Measurements from ENCODE around the gene ACAP3. TPM values are rescaled to one million over a fixed set of nuclear protein-coding genes. Genes with fewer than 3 reads are reported as not detected.

ACAP3 gene
- total and polyA plus RNA-seq, 10 donors = 12.6 to 89.7 (median 41.5) TPM

- H3K27ac ChIP-seq = no peak overlapping the region
- 90 to 94% (median 90%) methylated on average over 24 to 49 of the region's 49 CpGs for WGBS, 5 donors
- intact Hi-C loops (cut with DNase I; ENCODE audit: low total_unique reads) = no loop called here
- TF ChIP-seq POLR2AphosphoS5 (IDR thresholded peaks at IDR 0.05) (peak in 1 of 3 donors; percentile 60), POLR2A (IDR thresholded peaks at IDR 0.05) (no peak)
- peaks cover 10 to 28% (median 17%) of the 10 kb centered on the region in 6 donors for H3K4me1 ChIP-seq
- H3K4me3 ChIP-seq = no peak overlapping the region
- peaks cover 0 to 78% (median 55%) of the 10 kb centered on the region in 6 donors for H3K36me3 ChIP-seq
- no peaks in the 10 kb centered on the region for H3K27me3 ChIP-seq (replicated peaks in 1 of 7)
- H3K9me3 ChIP-seq = no peaks in the 10 kb centered on the region
- DNase-seq = no peak
Measured at GRCh38 chr1:1312450-1313314, 5.0 kb upstream of the ACAP3 start.

GRCh38 chr1:1311107-1312104 lies 3.7 kb upstream of the ACAP3 start:
- Histone ChIP-seq H3K4me3 (no peak overlapping the region), H3K9me3 (no peaks in the 10 kb centered on the region), H3K27me3 (replicated peaks in 1 of 7) (no peaks in the 10 kb centered on the region), H3K4me1 (peaks cover 19 to 37% (median 27%) of the 10 kb centered on the region in 6 donors), H3K27ac (no peak overlapping the region), H3K36me3 (peaks cover 0 to 66% (median 46%) of the 10 kb centered on the region in 6 donors)
- DNase-seq = no peak
- TF ChIP-seq POLR2AphosphoS5 (IDR thresholded peaks at IDR 0.05) (peak in 1 of 3 donors; percentile 14), POLR2A (IDR thresholded peaks at IDR 0.05) (no peak)
- 87 to 93% (median 93%) methylated on average over 17 to 22 of the region's 22 CpGs for WGBS, 5 donors
- intact Hi-C loops (cut with DNase I; ENCODE audit: low total_unique reads) = no loop called here

GRCh38 chr1:1310476-1311053 lies 2.8 kb upstream of the ACAP3 start:
- Histone ChIP-seq H3K36me3 (peaks cover 0 to 59% (median 46%) of the 10 kb centered on the region in 6 donors), H3K9me3 (no peaks in the 10 kb centered on the region)
- DNase-seq = no peak

GRCh38 chr1:1310109-1310385 lies 2.3 kb upstream of the ACAP3 start:
- H3K36me3 ChIP-seq = peaks cover 0 to 55% (median 44%) of the 10 kb centered on the region in 6 donors
- no peaks in the 10 kb centered on the region for H3K9me3 ChIP-seq
- peak overlapping the region in 1 of 8 donors; percentile 97 for H3K4me3 ChIP-seq
- intact Hi-C loops (cut with DNase I; ENCODE audit: low total_unique reads) = no loop called here
- peaks cover 33 to 50% (median 40%) of the 10 kb centered on the region in 6 donors for H3K4me1 ChIP-seq
- TF ChIP-seq POLR2A (IDR thresholded peaks at IDR 0.05) (no peak), POLR2AphosphoS5 (IDR thresholded peaks at IDR 0.05) (peak in 1 of 3 donors; percentile 1)
- no peaks in the 10 kb centered on the region for H3K27me3 ChIP-seq (replicated peaks in 1 of 7)
- no peak for DNase-seq
- H3K27ac ChIP-seq = peak overlapping the region in 2 of 8 donors; percentile 97 to 99
- WGBS, 5 donors = 80 to 92% (median 83%) methylated on average over 1 to 3 of the region's 3 CpGs; no CpG with 5 or more reads in 1 of the 5 donors

More at GRCh38 chr1:1310476-1311053, 2.8 kb upstream of the ACAP3 start:
- no peak for TF ChIP-seq POLR2AphosphoS5 (IDR thresholded peaks at IDR 0.05)
- no peak for TF ChIP-seq POLR2A (IDR thresholded peaks at IDR 0.05)
- no peak for TF ChIP-seq CTCF (IDR thresholded peaks at IDR 0.05 in 8 of 11, conservative IDR thresholded peaks at IDR 0.05 in 3 of 11)
- H3K4me1 ChIP-seq = peaks cover 28 to 45% (median 35%) of the 10 kb centered on the region in 6 donors
- intact Hi-C loops (cut with DNase I; ENCODE audit: low total_unique reads) = no loop called here
- WGBS, 5 donors = 83 to 93% (median 90%) methylated on average over 18 to 21 of the region's 21 CpGs
- no peaks in the 10 kb centered on the region for H3K27me3 ChIP-seq (replicated peaks in 1 of 7)
- no peak overlapping the region for H3K4me3 ChIP-seq
- peak overlapping the region in 1 of 8 donors; percentile 97 for H3K27ac ChIP-seq
